ENCODE data around the gene AVPR2.

AVPR2 gene

DNA sequence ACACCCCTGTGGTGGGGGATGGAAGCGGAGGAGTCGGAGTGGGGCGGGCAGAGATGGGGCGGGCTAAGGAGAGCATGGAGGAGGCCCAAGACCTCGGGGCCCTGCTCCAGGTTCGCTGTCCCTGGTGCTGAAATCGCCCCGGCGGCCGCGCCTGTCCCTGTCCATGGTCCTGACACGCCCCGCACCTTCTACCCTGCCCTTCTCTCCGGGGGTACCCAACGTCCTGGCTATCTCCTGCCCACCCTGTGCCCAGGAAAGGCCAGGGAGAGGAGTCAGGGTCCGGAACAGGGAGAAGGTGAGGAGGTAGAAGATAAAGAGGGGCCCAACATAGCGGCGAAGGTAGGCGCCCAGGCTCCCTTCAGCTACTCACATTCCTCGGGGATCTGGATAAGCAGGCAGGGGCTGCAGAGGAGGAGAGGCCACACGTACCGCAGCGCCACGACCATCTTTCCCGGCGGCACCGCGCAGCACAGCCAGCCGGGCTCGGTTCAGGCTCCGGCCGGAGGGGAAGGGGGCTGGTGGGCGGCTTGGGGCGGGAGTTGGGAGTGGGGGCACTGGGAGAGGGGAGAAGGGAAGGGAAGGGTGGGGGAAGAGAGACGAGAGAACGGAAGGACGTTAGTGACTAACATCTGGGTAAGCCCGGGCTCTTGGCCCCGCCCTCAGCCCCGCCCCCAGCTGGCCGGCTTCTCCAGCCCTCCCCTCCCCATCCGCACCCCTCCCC lies 28.9 kb upstream of the AVPR2 start (continued):
- TF ChIP-seq, protein P1, sequence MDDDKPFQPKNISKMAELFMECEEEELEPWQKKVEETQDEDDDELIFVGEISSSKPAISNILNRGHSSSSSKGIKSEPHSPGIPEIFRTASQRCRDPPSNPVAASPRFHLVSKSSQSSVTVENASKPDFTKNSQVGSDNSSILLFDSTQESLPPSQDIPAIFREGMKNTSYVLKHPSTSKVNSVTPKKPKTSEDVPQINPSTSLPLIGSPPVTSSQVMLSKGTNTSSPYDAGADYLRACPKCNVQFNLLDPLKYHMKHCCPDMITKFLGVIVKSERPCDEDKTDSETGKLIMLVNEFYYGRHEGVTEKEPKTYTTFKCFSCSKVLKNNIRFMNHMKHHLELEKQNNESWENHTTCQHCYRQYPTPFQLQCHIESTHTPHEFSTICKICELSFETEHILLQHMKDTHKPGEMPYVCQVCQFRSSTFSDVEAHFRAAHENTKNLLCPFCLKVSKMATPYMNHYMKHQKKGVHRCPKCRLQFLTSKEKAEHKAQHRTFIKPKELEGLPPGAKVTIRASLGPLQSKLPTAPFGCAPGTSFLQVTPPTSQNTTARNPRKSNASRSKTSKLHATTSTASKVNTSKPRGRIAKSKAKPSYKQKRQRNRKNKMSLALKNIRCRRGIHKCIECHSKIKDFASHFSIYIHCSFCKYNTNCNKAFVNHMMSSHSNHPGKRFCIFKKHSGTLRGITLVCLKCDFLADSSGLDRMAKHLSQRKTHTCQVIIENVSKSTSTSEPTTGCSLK (tag by site-specific recombination; IDR thresholded peaks at IDR 0.05): no peak
- TF ChIP-seq KLF7 (tag by site-specific recombination; IDR thresholded peaks at IDR 0.05; ENCODE audit: borderline replicate concordance): peak; percentile 64; the same call in 1 of the 2 replicates
- TF ChIP-seq, protein P2, sequence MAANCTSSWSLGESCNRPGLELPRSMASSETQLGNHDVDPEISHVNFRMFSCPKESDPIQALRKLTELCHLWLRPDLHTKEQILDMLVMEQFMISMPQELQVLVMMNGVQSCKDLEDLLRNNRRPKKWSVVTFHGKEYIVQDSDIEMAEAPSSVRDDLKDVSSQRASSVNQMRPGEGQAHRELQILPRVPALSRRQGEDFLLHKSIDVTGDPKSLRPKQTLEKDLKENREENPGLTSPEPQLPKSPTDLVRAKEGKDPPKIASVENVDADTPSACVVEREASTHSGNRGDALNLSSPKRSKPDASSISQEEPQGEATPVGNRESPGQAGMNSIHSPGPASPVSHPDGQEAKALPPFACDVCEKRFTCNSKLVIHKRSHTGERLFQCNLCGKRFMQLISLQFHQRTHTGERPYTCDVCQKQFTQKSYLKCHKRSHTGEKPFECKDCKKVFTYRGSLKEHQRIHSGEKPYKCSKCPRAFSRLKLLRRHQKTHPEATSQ (tag by site-specific recombination; IDR thresholded peaks at IDR 0.05): no peak
- TF ChIP-seq ZNF26 (tag by site-specific recombination; IDR thresholded peaks at IDR 0.05): no peak
- no peak for TF ChIP-seq ZNF629 (tag by site-specific recombination; IDR thresholded peaks at IDR 0.05)
- TF ChIP-seq ZNF19 (tag by site-specific recombination; IDR thresholded peaks at IDR 0.05; ENCODE audit: low read depth): no peak
- peak; percentile 99 for TF ChIP-seq HOXC10 (CRISPR knock-in tag; IDR thresholded peaks at IDR 0.05)
- no peak for TF ChIP-seq TCF7L2 (IDR thresholded peaks at IDR 0.05; ENCODE audit: borderline replicate concordance, low read depth, low read length)
- TF ChIP-seq ZNF146 (tag by site-specific recombination; IDR thresholded peaks at IDR 0.05): no peak
- no peak for TF ChIP-seq ZNF660 (tag by site-specific recombination; IDR thresholded peaks at IDR 0.05)
- no peak for TF ChIP-seq ZNF777 (tag by site-specific recombination; IDR thresholded peaks at IDR 0.05; ENCODE audit: borderline replicate concordance)
- peak; percentile 94 for TF ChIP-seq KLF16 (tag by site-specific recombination; IDR thresholded peaks at IDR 0.05)
- no peak for TF ChIP-seq ZNF48 (tag by site-specific recombination; IDR thresholded peaks at IDR 0.05)
- TF ChIP-seq ZNF600 (tag by site-specific recombination; IDR thresholded peaks at IDR 0.05): peak; percentile 77
- no peak for TF ChIP-seq OVOL3 (tag by site-specific recombination; IDR thresholded peaks at IDR 0.05)
- TF ChIP-seq ZNF302 (tag by site-specific recombination; IDR thresholded peaks at IDR 0.05; ENCODE audit: low read depth): no peak
- TF ChIP-seq ZNF585B (tag by site-specific recombination; IDR thresholded peaks at IDR 0.05): no peak
- TF ChIP-seq ZNF791 (tag by site-specific recombination; IDR thresholded peaks at IDR 0.05): no peak
- no peak for TF ChIP-seq ZNF639 (tag by site-specific recombination; IDR thresholded peaks at IDR 0.05)
- no peak for TF ChIP-seq ZNF350 (tag by site-specific recombination; IDR thresholded peaks at IDR 0.05)
- no peak for TF ChIP-seq GFI1B (tag by site-specific recombination; IDR thresholded peaks at IDR 0.05)
- TF ChIP-seq ZNF132 (tag by site-specific recombination; IDR thresholded peaks at IDR 0.05; ENCODE audit: borderline replicate concordance): no peak
- TF ChIP-seq, protein P3, sequence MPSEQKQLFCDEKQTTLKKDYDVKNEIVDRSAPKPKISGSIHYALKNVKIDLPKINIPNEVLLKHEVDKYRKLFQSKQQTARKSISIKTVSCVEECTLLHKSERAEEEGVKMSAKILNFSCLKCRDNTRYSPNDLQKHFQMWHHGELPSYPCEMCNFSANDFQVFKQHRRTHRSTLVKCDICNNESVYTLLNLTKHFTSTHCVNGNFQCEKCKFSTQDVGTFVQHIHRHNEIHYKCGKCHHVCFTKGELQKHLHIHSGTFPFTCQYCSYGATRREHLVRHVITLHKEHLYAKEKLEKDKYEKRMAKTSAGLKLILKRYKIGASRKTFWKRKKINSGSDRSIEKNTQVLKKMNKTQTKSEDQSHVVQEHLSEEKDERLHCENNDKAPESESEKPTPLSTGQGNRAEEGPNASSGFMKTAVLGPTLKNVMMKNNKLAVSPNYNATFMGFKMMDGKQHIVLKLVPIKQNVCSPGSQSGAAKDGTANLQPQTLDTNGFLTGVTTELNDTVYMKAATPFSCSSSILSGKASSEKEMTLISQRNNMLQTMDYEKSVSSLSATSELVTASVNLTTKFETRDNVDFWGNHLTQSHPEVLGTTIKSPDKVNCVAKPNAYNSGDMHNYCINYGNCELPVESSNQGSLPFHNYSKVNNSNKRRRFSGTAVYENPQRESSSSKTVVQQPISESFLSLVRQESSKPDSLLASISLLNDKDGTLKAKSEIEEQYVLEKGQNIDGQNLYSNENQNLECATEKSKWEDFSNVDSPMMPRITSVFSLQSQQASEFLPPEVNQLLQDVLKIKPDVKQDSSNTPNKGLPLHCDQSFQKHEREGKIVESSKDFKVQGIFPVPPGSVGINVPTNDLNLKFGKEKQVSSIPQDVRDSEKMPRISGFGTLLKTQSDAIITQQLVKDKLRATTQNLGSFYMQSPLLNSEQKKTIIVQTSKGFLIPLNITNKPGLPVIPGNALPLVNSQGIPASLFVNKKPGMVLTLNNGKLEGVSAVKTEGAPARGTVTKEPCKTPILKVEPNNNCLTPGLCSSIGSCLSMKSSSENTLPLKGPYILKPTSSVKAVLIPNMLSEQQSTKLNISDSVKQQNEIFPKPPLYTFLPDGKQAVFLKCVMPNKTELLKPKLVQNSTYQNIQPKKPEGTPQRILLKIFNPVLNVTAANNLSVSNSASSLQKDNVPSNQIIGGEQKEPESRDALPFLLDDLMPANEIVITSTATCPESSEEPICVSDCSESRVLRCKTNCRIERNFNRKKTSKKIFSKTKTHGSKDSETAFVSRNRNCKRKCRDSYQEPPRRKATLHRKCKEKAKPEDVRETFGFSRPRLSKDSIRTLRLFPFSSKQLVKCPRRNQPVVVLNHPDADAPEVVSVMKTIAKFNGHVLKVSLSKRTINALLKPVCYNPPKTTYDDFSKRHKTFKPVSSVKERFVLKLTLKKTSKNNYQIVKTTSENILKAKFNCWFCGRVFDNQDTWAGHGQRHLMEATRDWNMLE (tag by site-specific recombination; conservative IDR thresholded peaks at IDR 0.05; ENCODE audit: low read depth): no peak
- TF ChIP-seq REPIN1 (tag by site-specific recombination; IDR thresholded peaks at IDR 0.05; ENCODE audit: low read depth): no peak; the same call in 1 of the 2 replicates
- no peak for TF ChIP-seq ZNF837 (tag by site-specific recombination; IDR thresholded peaks at IDR 0.05)
